Upper lobe of left lung (tissue), 4 donors: ENCODE measurements around the gene SYPL2.

ENCODE experiments used
- CTCF ChIP-seq, 6 experiments: fragments of 450-650 bp in 4 of 6; fragments of 200-600 bp in 2 of 6; sonication (generic) in 2 of 6; IDR thresholded peaks; one replicate each; pipeline ENCODE4 v1.5.1; 2016 to 2019; ENCODE audit warnings: antibody characterized with exemption in 6 of 6
- EP300 ChIP-seq, 4 donors: sonication (generic); formaldehyde crosslinking; IDR thresholded peaks; one replicate each; pipeline ENCODE4 v1.5.1; 2017; ENCODE audit warnings: antibody characterized with exemption in 4 of 4, control low read depth in 2 of 4
- POLR2A ChIP-seq, 4 donors: fragments of 450-650 bp; IDR thresholded peaks; one replicate each; pipeline ENCODE4 v1.5.1; 2016 to 2017; ENCODE audit warnings: antibody characterized with exemption in 4 of 4, mild to moderate bottlenecking in 2 of 4
- POLR2AphosphoS5 ChIP-seq, 2 donors: sonication (generic); formaldehyde crosslinking; IDR thresholded peaks; one replicate each; pipeline ENCODE4 v1.5.1; 2017; ENCODE audit warnings: antibody characterized with exemption in 2 of 2

GRCh38 chr1:109479901-109480300 lies 13.6 kb downstream of the SYPL2 start:
- no peak for TF ChIP-seq CTCF (IDR thresholded peaks at IDR 0.05)
- no peak for TF ChIP-seq EP300 (IDR thresholded peaks at IDR 0.05)
- TF ChIP-seq POLR2A (IDR thresholded peaks at IDR 0.05), result no peak
- TF ChIP-seq POLR2AphosphoS5 (IDR thresholded peaks at IDR 0.05), result no peak
